MM.1S (cell line): ENCODE data around the gene CDHR1.

Experiments
- DNase-seq: peaks from one replicate; pipeline ENCODE4 v3.0.0-alpha.2; 2015
- H2AFZ ChIP-seq: fragments of 300-600 bp; sonication (generic); 2 replicates; pipeline ENCODE4 v1.6.0; 2016; ENCODE audit warnings: antibody characterized with exemption, low read length
- H3F3A ChIP-seq: fragments of 300-600 bp; sonication (generic); 2 replicates; pipeline ENCODE4 v1.6.1; 2016; ENCODE audit warnings: mild to moderate bottlenecking, antibody characterized with exemption, low read length, moderate library complexity, mixed read lengths; ENCODE audit not compliant: insufficient read depth
- H3K27ac ChIP-seq: fragments of 300-600 bp; sonication (generic); 2 replicates; pipeline ENCODE4 v1.5.1; 2016; ENCODE audit warnings: mild to moderate bottlenecking, low read length
- H3K27me3 ChIP-seq: fragments of 300-600 bp; sonication (generic); replicated peaks from 2 replicates; pipeline ENCODE4 v1.6.0; 2016; ENCODE audit warnings: low read length; ENCODE audit not compliant: insufficient read depth
- H3K36me3 ChIP-seq: fragments of 300-600 bp; sonication (generic); replicated peaks from 2 replicates; pipeline ENCODE4 v1.6.1; 2016; ENCODE audit warnings: mild to moderate bottlenecking, low read length, mixed read lengths; ENCODE audit not compliant: insufficient read depth
- H3K4me1 ChIP-seq: fragments of 300-600 bp; sonication (generic); 2 replicates; pipeline ENCODE4 v1.6.1; 2016; ENCODE audit warnings: low read length, mixed read lengths
- H3K4me2 ChIP-seq: fragments of 300-600 bp; sonication (generic); 2 replicates; pipeline ENCODE4 v1.6.0; 2016; ENCODE audit warnings: low read depth, low read length
- H3K4me3 ChIP-seq: fragments of 300-600 bp; sonication (generic); 2 replicates; pipeline ENCODE4 v1.5.1; 2016; ENCODE audit warnings: low read length, mixed read lengths
- H3K79me2 ChIP-seq: fragments of 300-600 bp; sonication (generic); 2 replicates; pipeline ENCODE4 v1.6.1; 2016; ENCODE audit warnings: mixed run types, low read length, mixed read lengths
- H3K9ac ChIP-seq: fragments of 300-600 bp; sonication (generic); 2 replicates; pipeline ENCODE4 v1.6.1; 2016; ENCODE audit warnings: low read length, mixed read lengths
- H3K9me2 ChIP-seq: fragments of 300-600 bp; sonication (generic); replicated peaks from 2 replicates; pipeline ENCODE4 v1.6.1; 2016; ENCODE audit warnings: mild to moderate bottlenecking, low read length, mixed read lengths; ENCODE audit not compliant: insufficient read depth
- H3K9me3 ChIP-seq: fragments of 300-600 bp; sonication (generic); replicated peaks from 2 replicates; pipeline ENCODE4 v1.6.1; 2016; ENCODE audit warnings: mild to moderate bottlenecking, low read length, mixed read lengths; ENCODE audit not compliant: insufficient read depth
- H4K20me1 ChIP-seq: fragments of 300-600 bp; sonication (generic); 2 replicates; pipeline ENCODE4 v1.6.1; 2016; ENCODE audit warnings: mild to moderate bottlenecking, low read length, moderate library complexity, mixed read lengths; ENCODE audit not compliant: insufficient read depth
- EZH2 ChIP-seq: fragments of 300-600 bp; sonication (generic); optimal IDR thresholded peaks from 2 replicates; pipeline ENCODE3; 2017; ENCODE audit warnings: low read depth, mild to moderate bottlenecking, antibody characterized with exemption, low read length, mixed read lengths
- EZH2phosphoT487 ChIP-seq: fragments of 300-600 bp; sonication (generic); IDR thresholded peaks from 2 replicates; pipeline ENCODE4 v1.6.1; 2018; ENCODE audit warnings: antibody characterized with exemption, low read length
- TF ChIP-seq, protein P1 (sequence below): fragments of 300-600 bp; sonication (generic); IDR thresholded peaks from 2 replicates; pipeline ENCODE4 v1.5.1; 2016; ENCODE audit warnings: antibody characterized with exemption, low read length, mixed read lengths

Gene CDHR1

DNA sequence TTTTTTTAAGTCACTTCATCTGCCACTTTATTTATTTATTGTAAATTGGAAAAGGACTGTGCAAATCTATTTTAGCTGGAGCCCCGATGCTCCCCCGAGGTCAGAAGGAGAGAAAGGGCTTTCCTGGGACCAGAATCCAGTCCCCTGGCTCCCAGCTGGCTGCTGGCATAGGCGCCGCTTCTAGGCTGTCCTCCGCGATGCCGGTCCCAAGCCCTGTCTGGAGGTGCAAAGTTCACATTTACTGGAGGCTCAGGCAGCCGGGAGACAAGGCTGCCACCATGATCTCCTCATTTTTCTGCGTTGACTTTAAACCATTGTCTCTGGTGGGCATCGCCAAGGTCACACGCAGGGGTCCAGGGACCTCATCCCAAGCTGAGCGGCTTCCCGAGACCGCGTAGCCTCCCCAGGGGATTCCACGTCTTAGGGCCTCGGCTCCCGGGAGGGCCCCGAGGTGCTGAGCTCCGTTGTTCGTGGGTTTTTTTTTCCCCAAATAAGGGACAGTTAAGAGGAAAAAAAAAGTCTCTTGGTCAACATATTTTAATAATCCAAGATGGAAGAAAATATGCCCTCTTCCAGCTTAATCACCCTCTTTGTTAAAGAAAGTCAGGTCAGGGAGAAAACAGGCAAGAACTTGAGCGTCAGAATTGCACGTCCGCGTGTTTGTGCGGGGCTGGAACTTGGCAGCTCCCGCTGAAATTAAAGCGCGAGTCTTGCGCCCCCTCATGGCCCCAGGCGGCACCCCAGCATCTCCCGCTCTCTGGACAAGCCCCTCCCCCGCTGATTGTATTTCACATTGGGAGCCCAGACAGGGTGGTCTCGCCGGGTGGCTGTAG is 62.4 kb downstream of the CDHR1 start:
- TF ChIP-seq, protein P1, sequence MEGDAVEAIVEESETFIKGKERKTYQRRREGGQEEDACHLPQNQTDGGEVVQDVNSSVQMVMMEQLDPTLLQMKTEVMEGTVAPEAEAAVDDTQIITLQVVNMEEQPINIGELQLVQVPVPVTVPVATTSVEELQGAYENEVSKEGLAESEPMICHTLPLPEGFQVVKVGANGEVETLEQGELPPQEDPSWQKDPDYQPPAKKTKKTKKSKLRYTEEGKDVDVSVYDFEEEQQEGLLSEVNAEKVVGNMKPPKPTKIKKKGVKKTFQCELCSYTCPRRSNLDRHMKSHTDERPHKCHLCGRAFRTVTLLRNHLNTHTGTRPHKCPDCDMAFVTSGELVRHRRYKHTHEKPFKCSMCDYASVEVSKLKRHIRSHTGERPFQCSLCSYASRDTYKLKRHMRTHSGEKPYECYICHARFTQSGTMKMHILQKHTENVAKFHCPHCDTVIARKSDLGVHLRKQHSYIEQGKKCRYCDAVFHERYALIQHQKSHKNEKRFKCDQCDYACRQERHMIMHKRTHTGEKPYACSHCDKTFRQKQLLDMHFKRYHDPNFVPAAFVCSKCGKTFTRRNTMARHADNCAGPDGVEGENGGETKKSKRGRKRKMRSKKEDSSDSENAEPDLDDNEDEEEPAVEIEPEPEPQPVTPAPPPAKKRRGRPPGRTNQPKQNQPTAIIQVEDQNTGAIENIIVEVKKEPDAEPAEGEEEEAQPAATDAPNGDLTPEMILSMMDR: no peak
- TF ChIP-seq EZH2 (no peak), EZH2phosphoT487 (no peak)
- Histone ChIP-seq H3K36me3 (no peaks in the 10 kb centered on the region), H2AFZ (no peak overlapping the region), H3K9ac (no peak overlapping the region), H4K20me1 (no peaks in the 10 kb centered on the region), H3K4me2 (no peak overlapping the region), H3K9me2 (no peaks in the 10 kb centered on the region), H3K27me3 (no peaks in the 10 kb centered on the region), H3K79me2 (no peaks in the 10 kb centered on the region), H3F3A (no peaks in the 10 kb centered on the region), H3K4me3 (no peak overlapping the region), H3K27ac (no peak overlapping the region), H3K9me3 (no peaks in the 10 kb centered on the region), H3K4me1 (no peaks in the 10 kb centered on the region)
- no peak for DNase-seq

DNA sequence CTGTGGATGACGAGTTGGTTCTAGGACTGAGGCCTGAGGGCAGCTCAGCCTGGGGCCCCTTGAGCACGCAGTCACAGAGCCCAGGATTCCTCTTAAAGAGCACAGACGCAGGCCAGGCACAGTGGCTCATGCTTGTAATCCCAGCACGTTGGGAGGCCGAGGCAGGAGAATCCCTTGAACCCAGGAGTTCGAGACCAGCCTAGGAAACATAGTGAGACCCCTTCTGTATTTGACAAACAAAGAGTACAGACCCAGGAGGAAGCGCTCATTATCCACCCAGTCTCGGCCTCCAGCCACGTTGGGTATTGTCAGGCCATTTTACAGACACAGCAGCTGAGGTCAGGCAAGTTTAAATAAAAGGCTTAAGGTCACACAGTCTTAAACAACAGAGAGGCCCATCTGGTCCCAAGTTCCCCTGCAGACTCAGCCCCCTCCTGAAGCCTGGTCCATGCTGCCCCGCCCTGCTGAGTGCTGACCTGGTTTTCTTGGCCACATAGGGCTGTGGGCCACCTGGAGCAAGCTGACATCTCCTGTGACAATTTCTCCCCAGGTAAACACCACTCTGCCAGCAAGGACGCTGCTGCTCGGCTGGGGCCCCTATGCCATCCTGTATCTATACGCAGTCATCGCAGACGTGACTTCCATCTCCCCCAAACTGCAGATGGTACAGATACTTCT is 63.1 kb downstream of the CDHR1 start:
- H3K79me2 ChIP-seq: no peaks in the 10 kb centered on the region
- no peak overlapping the region for H3K4me2 ChIP-seq
- no peak overlapping the region for H3K9ac ChIP-seq
- no peaks in the 10 kb centered on the region for H3K36me3 ChIP-seq
- no peak overlapping the region for H3K4me3 ChIP-seq
- no peaks in the 10 kb centered on the region for H4K20me1 ChIP-seq
- TF ChIP-seq, protein P1: no peak
- no peak for TF ChIP-seq EZH2
- no peak for TF ChIP-seq EZH2phosphoT487
- no peaks in the 10 kb centered on the region for H3K9me2 ChIP-seq
- no peak overlapping the region for H2AFZ ChIP-seq
- H3K27ac ChIP-seq: no peak overlapping the region
- no peaks in the 10 kb centered on the region for H3F3A ChIP-seq
- H3K9me3 ChIP-seq: no peaks in the 10 kb centered on the region
- DNase-seq: no peak
- no peaks in the 10 kb centered on the region for H3K27me3 ChIP-seq
- no peaks in the 10 kb centered on the region for H3K4me1 ChIP-seq

DNA sequence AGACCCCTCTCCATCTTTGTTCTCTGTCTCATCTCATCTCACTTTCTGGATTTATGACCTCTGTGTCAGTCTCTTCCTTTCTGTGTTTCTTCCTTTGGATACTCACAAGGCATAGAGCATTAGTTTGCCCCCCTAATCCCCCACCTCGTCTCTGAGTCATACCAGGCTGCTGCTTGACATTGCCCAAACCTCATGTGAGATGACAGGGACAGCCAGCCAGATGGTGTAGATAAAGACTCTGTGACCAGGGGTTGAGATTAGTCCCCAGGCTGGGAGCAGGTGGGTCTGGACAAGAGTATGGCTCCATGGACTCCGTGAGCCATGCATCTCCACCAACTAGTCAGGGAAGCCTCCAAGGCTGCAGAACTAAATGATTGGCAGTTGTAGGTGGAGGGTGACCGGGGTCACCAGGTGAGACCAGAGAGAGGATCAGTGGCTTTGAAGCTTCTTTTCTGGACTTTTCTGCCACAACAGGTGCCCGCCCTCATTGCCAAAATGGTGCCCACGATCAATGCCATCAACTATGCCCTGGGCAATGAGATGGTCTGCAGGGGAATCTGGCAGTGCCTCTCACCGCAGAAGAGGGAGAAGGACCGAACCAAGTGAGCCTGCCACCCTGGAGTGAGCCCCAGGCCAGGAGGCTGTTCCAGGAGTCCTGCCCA is 63.8 kb downstream of the CDHR1 start:
- H3K4me3 ChIP-seq: no peak overlapping the region
- DNase-seq: no peak
- no peak overlapping the region for H3K27ac ChIP-seq
- H3K79me2 ChIP-seq: no peaks in the 10 kb centered on the region
- no peaks in the 10 kb centered on the region for H3K36me3 ChIP-seq
- H3K4me2 ChIP-seq: no peak overlapping the region
- TF ChIP-seq EZH2 (no peak), EZH2phosphoT487 (no peak)
- TF ChIP-seq, protein P1: no peak
- H3K27me3 ChIP-seq: no peaks in the 10 kb centered on the region
- H2AFZ ChIP-seq: no peak overlapping the region
- H3K4me1 ChIP-seq: no peaks in the 10 kb centered on the region
- no peaks in the 10 kb centered on the region for H3K9me3 ChIP-seq
- H3F3A ChIP-seq: no peaks in the 10 kb centered on the region
- no peak overlapping the region for H3K9ac ChIP-seq
- H3K9me2 ChIP-seq: no peaks in the 10 kb centered on the region
- no peaks in the 10 kb centered on the region for H4K20me1 ChIP-seq
